NCI-H1105 (cell line): ENCODE data around the gene MYO10.
A peak's percentile ranks its signal among the peaks of the same experiment; 100 is the strongest.

Experiments used
- DNase-seq: peaks from one replicate; lab custom pipeline; 2025; lab: John Stamatoyannopoulos, UW

MYO10 gene

DNA sequence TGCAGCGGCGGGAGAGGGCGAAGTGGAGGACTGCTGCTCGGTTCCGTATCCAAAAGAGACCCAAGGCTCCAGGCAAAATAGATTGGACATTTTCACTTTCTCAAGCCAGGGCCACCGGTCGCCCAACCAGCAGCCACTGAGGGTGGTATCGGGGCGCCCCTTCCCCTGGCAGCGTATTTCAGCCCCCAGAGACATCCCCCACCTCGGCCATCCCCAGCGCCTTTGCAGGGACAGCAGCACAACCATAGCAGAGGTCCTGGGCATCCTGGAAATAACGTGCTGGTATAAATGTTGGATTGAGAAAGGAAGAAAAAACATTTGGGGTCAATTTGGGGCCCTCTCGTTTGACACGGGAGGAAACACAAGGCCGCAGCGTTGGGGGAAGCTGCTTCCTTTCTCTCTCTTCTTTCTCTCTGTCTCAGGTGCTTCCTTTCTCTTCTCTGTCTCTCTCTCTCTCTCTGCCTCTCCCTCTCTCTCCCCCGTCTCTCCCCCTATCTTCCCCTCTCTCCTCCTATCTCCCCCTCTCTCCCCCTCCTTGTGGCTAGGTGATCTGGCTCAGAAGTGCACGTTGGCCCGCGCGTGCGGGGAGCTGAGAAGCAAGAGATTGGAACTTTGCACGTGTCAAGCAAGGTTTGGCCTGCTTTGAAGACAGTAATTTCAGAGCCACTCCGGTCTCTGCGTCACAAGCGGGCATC, 318.7 kb downstream of the MYO10 start:
- no peak for DNase-seq

DNA sequence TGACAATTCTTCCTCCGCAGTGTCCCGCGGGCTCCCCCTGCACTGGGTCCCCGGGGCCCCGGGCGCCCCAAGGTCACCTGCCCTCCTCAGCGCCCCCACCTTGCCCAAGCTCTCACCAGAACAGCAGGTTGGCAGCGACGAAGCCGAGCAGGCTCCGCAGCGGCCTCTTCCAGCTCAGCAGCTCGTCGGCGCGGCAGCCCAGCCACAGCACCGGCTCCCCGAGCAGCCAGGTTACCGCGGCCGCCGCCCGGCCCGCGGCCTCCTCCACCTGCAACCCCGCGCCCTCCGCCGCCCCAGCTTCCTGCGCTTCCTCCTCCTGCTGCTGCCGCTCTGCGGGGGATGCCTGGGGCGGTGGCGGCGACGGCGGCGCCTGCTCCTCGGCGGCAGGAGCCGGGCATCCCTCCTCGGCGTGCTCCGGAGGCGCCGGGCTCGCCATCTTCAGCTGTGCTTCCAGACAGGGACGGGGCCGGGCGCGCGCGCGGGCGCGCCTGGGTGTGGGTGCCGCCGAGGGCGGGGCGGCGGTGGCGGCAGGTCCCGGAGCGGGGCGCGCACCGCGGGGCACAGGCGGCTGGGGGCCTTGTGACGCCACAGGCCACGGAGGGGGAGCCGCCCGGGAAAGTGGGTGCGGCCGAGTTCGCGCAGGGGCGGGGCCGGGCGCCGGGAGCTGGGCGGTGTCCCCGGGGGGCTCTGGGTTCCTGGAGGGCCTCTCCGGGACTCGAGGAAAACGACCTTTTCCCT, 319.4 kb downstream of the MYO10 start, which contains the start of gene RETREG1:
RETREG1 (minus strand) TSS at position 462 of the 738 bp plus-strand sequence; CDS start at position 436, 26 bp downstream.
- peak; percentile 49 for DNase-seq

GRCh38 chr5:16615741-16616535, 320.1 kb downstream of the MYO10 start:
- DNase-seq = peak; percentile 35

GRCh38 chr5:16612007-16612406, 324.1 kb downstream of the MYO10 start:
- no peak for DNase-seq
